Astrocyte (in vitro differentiated cells and primary cell): Measurements from ENCODE around the gene VARS1.

Experiments
- CTCF ChIP-seq: IDR thresholded peaks from 2 replicates; pipeline ENCODE4 v1.5.1; 2011; ENCODE audit warnings: low read depth, mild to moderate bottlenecking, inconsistent platforms, low read length, moderate library complexity; ENCODE audit not compliant: insufficient read depth
- EZH2 ChIP-seq: IDR thresholded peaks from 2 replicates; pipeline ENCODE4 v1.6.1; 2012; ENCODE audit warnings: mild to moderate bottlenecking, low read length, inconsistent platforms; ENCODE audit not compliant: insufficient read depth

GRCh38 chr6:31769684-31770371 is 25.7 kb downstream of the VARS1 start:
- TF ChIP-seq CTCF (peak; percentile 37), EZH2 (no peak)
